Glomerular endothelial cell (primary cell): ENCODE results near the gene RPS3. TPM values are rescaled to one million over a fixed set of nuclear protein-coding genes. Genes with fewer than 3 reads are reported as not detected.
"Not testable (repeated sequence)": the region's sequence is repeated elsewhere in the genome, so short reads cannot be mapped to it uniquely, and the experiment has no call there.

Experiments used
- DNase-seq: peaks from one replicate; pipeline ENCODE4 v3.0.0-alpha.2; 2011; ENCODE audit warnings: low read depth, low spot score; ENCODE audit errors: extremely low read depth
- total RNA-seq: library from RNA; depleted of rRNA; stranded (reverse); fragments of >200 nt; gene quantifications from 2 replicates; pipeline ENCODE4 v1.2.3, GENCODE V29; 2015

Gene RPS3
- total RNA-seq, 1 donor from 2014 or later: 1,563 TPM

DNA sequence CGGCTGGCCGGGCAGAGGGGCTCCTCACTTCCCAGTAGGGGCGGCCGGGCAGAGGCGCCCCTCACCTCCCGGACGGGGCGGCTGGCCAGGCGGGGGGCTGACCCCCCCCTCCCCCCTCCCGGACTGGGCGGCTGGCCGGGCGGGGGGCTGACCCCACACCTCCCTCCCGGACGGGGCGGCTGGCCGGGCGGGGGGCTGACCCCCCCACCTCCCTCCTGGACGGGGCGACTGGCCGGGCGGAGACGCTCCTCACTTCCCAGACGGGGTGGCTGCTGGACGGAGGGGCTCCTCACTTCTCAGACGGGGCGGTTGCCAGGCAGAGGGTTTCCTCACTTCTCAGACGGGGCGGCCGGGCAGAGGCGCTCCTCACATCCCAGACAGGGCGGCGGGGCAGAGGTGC, 10.7 kb downstream of the RPS3 start:
- DNase-seq: not testable (repeated sequence)

DNA sequence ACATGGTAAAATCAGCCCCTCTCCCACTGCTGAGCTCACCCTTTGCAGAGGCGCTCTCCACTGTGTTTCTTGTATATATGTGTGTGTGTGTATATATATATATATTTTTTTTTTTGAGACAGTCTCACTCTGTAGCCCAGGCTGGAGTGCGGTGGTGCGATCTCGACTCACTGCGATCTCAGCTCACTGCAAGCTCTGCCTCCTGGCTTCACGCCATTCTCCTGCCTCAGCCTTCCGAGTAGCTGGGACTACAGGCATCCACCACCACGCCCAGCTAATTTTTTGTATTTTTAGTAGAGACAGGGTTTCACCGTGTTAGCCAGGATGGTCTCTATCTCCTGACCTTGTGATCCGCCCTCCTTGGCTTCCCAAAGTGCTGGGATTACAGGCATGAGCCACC, 13.8 kb downstream of the RPS3 start:
- DNase-seq: not testable (repeated sequence)

DNA sequence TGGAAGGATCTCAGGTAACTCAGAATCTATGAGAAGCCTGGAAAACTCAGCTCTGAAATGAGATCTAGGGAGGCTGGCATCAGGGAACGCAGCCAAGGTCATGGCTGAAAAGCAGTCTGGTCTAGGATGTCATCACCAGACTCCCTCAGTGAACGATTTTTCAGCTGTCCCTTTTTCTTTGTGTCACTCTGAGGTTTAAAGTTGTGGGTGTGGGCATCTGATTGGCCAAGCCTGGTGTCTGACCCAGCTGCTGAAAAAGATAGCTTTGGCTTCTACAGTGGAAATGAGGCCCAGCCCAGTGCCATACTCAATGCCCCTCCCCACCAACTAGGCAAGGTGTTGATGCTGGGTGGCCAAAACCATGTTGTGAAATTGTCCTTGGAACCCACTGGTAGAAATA, 14.5 kb downstream of the RPS3 start:
- no peak for DNase-seq

DNA sequence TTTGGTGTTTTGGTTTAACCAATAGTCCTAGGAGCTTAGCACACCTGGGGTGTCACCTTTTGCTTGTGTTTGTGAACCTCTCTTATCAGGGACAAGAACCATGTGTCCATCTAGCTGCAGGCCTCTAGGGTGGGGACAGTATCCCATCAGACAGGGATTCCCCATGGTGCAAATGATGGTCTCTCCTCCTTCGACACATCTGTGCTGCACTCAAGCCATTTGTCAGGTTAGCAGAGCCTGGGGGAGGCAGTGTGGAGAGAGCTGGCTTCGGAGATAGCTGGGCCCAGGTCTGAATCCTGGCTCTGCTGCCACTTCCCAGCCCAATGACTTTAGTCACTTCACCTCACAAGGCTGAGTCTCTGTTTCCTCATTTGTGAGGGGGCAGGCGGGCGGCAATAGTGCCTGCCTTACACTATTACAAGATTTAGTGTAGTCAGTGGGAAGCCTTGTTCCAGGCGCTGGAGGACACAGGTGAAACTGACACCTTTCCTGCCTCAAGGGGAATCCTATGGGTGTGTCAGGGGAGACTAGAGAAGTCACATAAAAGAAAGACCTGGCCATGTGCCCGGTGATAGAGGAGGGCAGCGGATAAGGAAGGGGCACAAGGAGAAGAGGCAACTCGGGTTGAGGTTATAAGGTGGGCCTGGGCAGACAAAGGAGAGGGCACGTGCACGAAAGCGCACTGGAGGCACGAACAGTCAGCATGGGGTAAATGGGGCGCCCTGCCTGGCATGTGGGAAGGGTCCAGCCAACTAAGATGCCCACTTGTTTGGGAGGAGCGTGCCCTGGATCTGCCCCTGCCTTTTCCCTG, 21.1 kb downstream of the RPS3 start:
- no peak for DNase-seq

DNA sequence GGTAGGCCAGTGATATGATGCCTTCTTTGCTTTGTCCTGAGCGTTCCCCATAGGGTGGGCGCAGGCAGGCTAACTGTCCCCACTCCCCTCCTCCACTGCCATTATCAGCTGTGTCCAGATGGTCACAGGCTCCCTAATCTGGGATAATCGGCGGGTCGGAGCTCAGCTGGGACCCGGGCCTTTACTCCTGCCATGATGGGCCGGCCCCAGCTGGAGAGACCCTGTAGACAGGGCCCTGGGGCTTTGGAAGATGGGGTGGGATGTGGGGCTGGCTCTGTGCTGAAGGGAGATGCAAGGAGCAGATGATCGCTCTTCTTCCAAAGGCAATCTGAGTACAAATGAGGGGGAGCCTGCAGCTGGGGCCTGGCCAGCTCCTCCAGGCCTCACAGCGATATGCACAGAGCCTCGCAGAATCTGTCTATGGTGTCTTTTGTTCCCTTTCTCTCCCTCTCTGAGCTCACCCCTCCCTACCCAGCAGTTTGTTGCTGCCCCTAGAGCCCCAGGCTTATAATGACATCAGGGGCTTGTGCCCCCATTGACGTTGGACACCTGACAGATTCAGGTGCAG, 21.8 kb downstream of the RPS3 start:
- DNase-seq: no peak

DNA sequence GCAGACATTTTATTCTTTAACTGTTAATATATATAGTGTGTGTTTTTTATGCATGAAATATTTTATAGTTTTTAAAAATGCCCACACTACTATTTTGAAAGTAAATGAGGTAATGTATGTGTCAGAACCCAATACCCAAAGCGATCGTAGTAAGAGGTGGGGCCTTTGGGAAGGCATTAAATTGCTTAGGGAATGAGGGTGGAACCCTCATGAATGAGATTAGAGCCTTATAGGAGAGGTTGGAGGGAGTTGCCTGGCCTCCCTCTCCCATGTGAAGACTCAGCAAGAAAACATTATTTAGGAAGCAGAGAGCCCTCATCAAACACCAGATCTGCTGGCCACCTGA, 22.6 kb downstream of the RPS3 start:
- no peak for DNase-seq

DNA sequence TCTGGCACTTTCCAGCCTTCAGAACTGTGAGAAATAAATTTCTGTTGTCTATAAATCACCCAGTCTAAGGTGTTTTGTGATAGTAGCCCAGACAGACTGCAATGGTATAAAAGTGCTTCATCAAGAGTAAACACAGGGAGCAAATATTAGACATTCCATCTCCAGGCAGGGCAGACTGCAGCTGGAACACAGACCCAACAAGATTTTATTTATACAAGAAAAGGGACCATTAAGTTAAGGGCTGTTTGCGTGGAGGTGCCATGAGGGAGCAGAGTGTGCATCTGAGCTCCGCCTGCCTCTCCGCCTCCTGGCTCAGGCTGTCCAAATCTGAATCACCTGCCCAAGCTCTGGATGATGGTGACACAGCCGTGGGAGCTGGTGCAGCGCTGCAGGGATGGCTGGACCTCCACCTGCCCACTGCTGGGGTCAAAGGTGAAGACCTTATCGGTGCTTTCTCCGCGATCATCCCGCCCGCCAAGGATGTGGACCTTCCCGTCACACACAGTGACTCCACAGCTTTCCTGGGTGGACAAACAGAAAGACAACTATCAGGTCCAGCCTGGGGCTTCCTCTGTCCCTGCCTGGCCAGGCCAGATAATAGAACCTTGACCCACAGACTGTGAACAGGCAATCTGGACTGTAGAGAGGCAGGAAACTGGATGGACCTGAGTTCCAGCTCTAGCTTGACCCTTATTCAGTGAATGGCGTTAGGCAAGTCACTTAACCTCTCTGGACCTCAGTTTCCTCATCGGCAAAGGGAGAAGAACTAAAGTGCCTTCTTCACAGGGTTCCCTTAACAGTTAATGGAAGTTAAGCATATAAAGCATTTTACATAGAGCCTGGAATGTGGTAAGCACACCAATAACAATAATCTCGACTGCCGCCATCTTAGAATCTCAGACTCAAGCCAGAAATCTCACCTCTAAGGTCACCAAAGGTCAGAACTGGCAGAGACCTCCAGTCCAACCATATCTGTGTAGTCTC, 23.2 kb downstream of the RPS3 start:
- DNase-seq: no peak

DNA sequence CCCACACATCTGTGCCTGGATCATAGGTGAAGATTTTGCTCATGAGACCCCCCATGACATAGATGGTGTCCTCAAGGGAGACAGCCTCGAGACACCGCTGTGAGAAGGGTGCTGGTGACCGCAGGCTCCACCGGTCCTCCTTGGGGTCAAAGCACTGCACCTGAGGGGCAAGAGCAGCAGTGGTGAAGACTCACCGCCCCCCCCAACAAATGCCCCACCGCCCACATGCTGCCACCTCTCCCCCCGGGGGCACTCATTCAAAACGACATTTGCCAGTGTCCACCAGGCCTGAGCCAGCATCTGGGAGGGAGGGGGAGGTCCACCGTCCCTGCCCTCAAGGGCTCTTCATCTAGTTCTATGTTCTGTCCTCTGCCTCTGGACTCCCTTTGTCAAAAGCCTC, 24.4 kb downstream of the RPS3 start:
- DNase-seq: no peak

DNA sequence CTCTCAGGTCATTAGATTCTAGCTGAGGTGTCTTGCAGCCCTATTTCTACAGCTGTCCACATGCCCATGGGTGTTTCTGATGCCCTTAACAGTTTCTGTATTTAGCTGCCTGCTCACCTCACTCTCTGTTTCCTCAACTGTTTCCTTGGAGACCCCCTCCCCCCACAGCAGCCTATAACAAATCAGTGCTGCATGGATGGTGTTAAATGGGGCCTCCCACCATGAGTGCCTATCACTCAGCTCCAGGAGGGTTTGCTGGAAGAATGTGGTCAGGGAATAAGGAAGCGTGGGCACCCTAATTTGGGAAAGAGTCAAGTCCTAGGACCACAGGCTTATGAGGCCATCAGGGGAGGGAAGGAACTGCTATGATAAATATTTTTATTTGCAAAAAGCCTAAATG, 25.1 kb downstream of the RPS3 start:
- DNase-seq: no peak

DNA sequence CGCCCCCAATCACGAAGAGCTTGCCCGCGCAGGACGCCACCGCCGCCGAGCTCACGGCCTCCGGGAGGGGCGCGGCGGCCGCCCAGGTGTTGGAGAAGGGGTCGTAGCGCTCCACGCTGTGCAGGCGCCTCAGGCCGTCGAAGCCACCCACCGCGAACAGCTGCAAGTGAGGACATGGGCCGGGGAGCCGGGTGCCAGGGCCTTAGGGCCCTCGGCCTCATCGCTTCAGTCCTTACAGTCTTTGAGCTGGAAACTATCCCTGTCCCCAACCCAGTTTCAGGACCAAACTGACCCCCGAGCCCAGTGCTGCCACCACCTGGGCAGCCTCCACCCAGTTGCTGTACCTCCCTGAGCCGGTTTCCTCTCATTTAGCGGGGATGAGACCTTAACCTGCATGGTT, 26.1 kb downstream of the RPS3 start:
- DNase-seq: no peak

DNA sequence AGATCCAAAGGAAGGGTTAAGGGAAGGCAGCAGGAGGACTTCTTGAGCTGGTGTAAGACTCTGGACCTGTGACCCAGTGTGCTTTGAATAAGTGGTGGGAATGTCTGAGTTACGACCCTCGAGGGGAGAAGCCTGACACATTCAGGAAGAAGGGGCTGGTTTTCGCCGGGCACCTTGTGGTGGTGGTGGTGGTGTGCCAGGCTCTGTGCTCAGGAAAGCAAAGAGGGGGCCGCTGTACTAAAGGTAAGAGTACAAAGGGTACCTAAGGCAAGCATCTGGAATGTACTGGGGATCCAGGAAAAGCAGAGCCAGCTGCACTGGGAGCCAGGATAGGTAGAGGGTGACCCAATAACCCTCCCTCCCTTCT, 27.4 kb downstream of the RPS3 start:
- no peak for DNase-seq

DNA sequence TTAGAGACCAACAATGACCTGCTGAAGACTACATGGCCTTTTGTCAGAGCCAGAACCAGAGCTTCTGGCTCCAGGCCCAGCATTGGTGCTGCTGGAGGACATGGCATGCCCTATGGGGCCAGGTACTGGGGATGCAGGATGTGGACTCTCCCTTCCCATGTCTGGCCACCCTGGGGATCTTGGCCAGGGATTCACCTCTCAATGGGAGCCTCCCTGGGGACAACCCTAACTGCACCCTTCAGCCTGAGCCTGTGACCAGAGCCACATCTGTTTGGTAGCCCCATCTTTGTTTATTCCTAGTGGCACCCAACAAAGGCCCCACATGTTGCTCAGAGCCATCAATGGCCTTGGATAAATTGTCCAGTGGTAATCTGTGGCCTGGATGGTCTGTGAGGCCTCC, 27.9 kb downstream of the RPS3 start:
- no peak for DNase-seq

DNA sequence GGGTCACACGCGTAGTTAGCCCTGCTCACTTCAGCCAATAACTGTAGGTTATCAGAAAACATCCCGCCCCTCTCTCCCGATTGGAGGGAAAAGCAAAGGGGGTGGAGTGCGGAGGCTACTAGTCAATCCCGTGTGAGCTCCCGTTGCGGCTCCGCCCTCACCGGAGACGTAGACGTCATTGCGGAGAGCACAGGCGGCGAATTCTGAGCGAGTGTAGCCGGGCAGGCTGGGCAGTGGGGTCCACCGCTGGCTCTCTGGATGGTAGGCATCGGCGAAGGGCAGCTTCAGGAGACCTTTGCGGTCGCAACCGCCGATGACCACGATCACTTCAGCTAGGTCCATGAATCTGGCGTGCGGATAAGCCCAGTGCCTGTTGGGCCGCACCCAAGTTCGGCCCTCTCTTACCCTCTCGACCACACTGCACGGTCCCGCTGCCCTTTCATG, 29.0 kb downstream of the RPS3 start:
- DNase-seq: peak; percentile 71

DNA sequence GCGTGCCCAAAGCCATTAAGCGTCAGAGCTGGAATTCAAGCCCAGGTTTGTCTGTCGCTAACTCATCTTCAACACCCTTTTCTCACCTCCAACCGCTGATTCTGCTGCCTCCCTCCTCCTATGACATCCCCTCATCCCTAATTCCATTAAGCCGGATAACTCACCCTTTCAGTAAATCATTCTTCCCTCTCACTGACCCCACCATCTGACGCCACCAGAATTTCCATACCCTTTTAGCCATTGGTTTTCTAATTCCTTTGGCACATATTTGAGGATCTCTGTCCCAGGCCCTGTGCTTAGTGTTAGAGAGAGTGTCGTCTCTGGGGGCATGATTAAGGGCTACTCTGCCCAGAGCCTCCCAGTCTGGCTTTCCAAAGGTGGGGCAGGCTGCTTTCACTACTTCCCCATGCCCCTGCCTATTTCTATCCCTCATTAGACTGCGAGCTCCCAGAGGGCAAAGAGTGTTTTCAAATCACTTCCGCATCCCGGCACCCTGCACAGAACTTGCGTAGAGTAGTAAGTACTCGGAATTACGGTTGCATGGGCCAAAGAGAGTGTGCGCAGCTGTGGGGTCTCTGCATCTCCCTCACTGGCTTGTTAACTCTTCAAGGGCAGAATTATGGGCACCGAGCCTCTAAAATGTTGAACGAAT, 29.8 kb downstream of the RPS3 start:
- no peak for DNase-seq

DNA sequence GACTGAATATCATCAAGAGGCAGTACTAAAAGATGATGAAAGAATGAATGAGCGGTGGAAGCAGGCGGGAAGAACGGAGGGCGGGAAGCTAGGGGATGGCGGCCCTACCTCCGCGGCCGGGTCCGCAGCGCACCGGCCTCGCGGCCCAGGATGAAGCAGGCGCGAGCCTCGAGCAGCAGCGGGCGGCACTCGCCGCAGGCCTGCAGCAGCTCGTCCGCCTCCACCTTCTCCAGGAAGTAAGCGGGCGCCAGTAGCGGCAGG, 30.3 kb downstream of the RPS3 start:
- DNase-seq: no peak

DNA sequence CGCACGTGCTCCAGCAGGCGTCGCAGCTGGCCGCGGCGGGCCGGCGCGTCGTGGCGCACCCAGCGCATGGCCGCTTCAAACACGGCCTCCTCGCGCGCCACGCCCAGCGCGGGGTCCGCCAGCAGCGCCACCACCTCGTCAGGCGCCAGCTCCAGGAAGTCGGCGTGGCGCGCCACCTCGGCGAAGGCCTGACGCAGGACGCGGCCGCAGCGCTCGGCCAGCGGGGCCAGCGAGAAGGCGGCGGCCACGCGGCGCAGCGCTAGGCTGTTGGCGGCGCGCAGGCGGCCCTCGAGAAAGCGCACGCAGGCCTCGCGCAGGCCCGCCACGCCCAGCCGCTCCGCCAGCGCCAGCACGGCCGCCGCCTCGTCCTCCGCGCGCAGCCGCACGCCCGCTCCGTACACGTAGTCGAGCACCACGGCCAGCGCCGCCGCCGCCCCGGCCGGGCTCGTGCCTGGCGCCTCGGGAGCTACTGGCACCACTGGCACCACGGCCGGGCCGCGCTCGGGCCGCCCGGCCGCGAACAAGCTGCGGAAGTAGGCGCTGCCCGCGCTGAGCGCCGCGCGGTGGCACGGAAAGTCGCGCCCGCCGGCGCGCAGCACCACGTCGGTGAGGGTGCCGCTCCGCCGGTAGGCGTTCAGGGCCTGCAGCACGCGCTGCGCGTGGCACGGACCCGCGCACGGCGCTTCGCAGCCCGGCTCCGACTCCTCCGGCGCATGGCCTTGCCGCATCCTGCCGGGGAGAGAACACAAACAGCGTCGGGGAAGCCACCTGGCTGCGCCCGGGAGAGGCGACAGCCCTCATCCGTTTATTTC, 30.8 kb downstream of the RPS3 start:
- no peak for DNase-seq

DNA sequence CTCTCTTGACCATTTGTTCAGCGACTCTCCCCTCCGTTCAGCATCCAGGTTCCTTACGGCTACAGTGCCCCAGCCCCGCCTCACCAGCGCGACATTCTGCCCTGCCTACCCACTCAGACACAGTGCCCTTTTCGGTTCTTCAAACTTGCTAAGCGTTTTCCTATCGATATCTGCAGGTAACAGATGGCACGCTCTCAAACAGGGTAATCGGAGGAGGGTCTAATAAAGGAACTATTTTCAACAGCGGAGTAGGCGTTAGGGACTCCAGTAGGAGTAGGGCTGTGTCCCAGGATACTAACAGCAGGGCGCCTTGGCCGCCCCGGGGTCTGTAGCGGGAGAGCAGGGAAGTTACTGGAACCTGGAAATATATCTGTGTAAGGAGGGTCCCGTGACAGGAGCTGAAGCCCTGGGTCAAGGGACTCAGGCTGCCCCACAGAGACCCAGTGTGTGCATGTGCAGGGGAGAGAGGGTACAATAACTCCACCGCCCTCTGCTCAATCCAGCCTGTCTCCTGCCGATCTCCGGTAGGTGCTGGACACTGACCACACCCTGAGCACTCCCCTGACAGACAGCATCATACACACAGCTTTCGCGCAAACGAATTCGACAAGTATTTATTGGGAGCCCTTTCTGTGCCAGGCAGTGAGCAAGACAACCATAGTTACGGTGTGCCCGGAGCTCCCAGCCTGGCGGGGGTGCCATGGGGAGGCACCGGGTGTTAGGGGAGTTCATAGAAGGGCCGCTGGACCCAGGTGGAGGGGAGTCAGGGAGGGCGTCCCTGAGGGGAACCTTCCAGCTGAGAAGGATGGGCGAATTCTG, 31.6 kb downstream of the RPS3 start:
- DNase-seq: no peak

DNA sequence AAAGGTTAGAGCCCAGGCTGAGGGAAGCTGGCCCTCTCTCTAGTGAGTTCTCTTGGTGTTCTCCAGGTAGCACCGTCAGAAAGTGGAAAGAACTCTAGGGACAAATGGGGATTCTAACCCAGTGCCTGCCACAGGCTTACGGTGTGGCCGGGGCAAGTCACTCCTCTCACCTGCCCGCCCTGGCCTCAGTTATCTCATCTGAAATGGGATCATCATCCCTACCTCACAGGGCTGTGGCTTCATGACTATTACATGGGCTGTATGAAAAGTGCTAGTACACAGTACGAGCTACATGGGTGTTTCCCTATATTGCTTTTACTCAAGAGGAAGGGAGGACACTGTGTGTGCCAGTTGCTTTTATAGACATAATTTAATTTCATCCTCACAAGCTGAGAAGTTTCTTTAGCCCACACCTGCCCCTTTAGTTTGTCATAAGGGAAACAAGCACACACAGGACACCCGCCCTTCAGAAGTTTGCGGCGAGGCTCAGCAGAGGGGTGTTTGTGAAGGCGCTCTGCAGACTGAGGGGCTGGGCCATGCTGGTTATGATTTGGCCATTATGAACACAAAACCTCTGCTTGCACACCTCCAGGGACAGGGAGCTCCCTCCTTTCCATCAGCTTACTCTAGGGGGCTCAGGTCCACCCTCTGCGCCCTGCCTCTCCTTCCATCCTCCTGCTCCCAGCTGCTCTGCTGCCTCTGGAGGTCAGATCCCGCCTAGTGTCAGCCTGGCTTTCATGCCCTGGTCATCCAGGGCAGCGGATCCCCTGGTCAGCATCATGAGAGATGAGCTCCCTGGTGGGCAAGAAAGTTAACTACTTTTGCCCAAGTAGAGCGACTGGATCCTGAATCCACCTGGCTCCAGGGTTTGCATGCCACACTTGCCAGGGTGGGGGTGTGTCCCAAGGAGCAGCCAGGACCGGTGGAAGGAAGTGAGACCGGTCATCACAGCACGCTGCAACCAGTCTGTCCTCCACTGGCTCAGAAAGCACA, 32.5 kb downstream of the RPS3 start:
- DNase-seq: no peak
